ENCODE measurements around the gene NHSL2.

NHSL2 gene

DNA sequence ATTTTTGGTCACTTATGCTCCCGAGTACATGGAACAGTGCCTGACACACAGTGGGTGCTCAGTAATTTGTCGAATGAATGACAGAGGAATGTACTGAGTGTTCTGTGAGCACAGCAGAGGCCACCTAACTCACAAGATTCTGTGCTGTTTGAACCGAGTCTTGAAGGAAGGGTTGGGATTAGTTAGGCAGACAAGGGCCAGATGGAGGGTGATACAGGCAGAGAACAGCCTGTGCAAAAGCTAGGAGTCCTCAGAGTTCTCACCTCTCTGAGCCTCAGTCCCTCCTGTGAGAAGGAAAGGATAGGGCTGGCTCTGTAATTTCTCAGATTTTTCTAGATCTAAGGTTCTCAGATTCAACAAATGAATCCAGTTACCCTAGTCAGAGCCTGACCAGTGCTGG is 108.8 kb downstream of the NHSL2 start:
- peaks cover 27% of the 10 kb centered on the region for H3K27me3 ChIP-seq (ENCODE audit: insufficient read depth, low read length, poor library complexity)
- no peak for DNase-seq
- H3K9ac ChIP-seq (ENCODE audit: low read depth, low read length) = no peak overlapping the region

GRCh38 chrX:72020204-72020603 is 109.6 kb downstream of the NHSL2 start:
- DNase-seq (no peak), ATAC-seq (ENCODE audit: insufficient read depth, low read depth) (no peak)
- Histone ChIP-seq H3K36me3 (ENCODE audit: insufficient read depth, low read length) (no peaks in the 10 kb centered on the region), H3K4me2 (ENCODE audit: insufficient read depth, low read length) (no peak overlapping the region), H3K79me2 (ENCODE audit: insufficient read depth, low read length) (no peaks in the 10 kb centered on the region), H3K9ac (ENCODE audit: low read depth, low read length) (no peak overlapping the region), H4K20me1 (ENCODE audit: insufficient read depth, low read length) (no peaks in the 10 kb centered on the region; the same call in 1 of the 2 replicates), H2AFZ (ENCODE audit: low read depth, low read length) (no peak overlapping the region), H3K27me3 (ENCODE audit: insufficient read depth, low read length, poor library complexity) (peaks cover 26% of the 10 kb centered on the region), H3K4me1 (ENCODE audit: insufficient read depth, low read length) (peaks cover 12% of the 10 kb centered on the region), H3K9me3 (ENCODE audit: insufficient read depth, low read length, severe bottlenecking) (no peaks in the 10 kb centered on the region), H3K27ac (ENCODE audit: low read length) (no peak overlapping the region), H3K4me3 (ENCODE audit: low read depth in 1 of 2, low read length in 2 of 2) (no peak overlapping the region)
- TF ChIP-seq, protein P1, sequence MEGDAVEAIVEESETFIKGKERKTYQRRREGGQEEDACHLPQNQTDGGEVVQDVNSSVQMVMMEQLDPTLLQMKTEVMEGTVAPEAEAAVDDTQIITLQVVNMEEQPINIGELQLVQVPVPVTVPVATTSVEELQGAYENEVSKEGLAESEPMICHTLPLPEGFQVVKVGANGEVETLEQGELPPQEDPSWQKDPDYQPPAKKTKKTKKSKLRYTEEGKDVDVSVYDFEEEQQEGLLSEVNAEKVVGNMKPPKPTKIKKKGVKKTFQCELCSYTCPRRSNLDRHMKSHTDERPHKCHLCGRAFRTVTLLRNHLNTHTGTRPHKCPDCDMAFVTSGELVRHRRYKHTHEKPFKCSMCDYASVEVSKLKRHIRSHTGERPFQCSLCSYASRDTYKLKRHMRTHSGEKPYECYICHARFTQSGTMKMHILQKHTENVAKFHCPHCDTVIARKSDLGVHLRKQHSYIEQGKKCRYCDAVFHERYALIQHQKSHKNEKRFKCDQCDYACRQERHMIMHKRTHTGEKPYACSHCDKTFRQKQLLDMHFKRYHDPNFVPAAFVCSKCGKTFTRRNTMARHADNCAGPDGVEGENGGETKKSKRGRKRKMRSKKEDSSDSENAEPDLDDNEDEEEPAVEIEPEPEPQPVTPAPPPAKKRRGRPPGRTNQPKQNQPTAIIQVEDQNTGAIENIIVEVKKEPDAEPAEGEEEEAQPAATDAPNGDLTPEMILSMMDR (IDR thresholded peaks at IDR 0.05; ENCODE audit: borderline replicate concordance, extremely low read depth, low read length, poor library complexity, severe bottlenecking) = no peak
- TF ChIP-seq EZH2 (IDR thresholded peaks at IDR 0.05; ENCODE audit: borderline replicate concordance, low read depth, low read length, severe bottlenecking) = no peak

More for the DNA sequence above, 108.8 kb downstream of the NHSL2 start:
- H3K4me2 ChIP-seq (ENCODE audit: insufficient read depth, low read length) = no peak overlapping the region
- H3K9me3 ChIP-seq (ENCODE audit: insufficient read depth, low read length, severe bottlenecking) = no peaks in the 10 kb centered on the region
- no peak overlapping the region for H3K4me3 ChIP-seq (ENCODE audit: low read depth in 1 of 2, low read length in 2 of 2)
- H3K4me1 ChIP-seq (ENCODE audit: insufficient read depth, low read length) = peaks cover 12% of the 10 kb centered on the region
- H3K79me2 ChIP-seq (ENCODE audit: insufficient read depth, low read length) = no peaks in the 10 kb centered on the region
- TF ChIP-seq, protein P1 (IDR thresholded peaks at IDR 0.05; ENCODE audit: borderline replicate concordance, extremely low read depth, low read length, poor library complexity, severe bottlenecking) = no peak
- no peak for TF ChIP-seq EZH2 (IDR thresholded peaks at IDR 0.05; ENCODE audit: borderline replicate concordance, low read depth, low read length, severe bottlenecking)
- no peak overlapping the region for H3K27ac ChIP-seq (ENCODE audit: low read length)
- H4K20me1 ChIP-seq (ENCODE audit: insufficient read depth, low read length) = no peaks in the 10 kb centered on the region; the same call in 1 of the 2 replicates
- no peak overlapping the region for H2AFZ ChIP-seq (ENCODE audit: low read depth, low read length)
- no peaks in the 10 kb centered on the region for H3K36me3 ChIP-seq (ENCODE audit: insufficient read depth, low read length)
- ATAC-seq (ENCODE audit: insufficient read depth, low read depth) = no peak

DNA sequence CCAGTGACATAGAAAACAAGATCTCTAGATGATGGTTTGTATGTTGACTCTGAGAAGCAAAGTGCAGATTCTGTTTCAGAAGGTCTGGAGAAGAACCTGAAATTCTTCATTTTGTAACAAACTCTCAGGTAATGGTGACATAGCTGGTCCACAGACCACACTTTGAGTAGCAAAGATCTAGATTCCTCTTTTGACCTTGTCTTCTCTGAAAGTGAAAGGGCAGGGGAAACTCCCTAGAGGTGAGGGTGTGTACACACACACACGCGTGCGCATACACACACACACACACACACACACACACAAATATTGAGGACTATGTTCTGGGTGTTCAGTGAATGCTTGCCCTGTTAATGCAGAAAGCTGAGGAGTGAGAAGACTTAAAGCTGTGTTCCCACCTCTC is 110.1 kb downstream of the NHSL2 start:
- Histone ChIP-seq H3K79me2 (ENCODE audit: insufficient read depth, low read length) (no peaks in the 10 kb centered on the region), H3K4me2 (ENCODE audit: insufficient read depth, low read length) (no peak overlapping the region), H3K27me3 (ENCODE audit: insufficient read depth, low read length, poor library complexity) (peaks cover 23% of the 10 kb centered on the region), H3K9ac (ENCODE audit: low read depth, low read length) (no peak overlapping the region), H3K9me3 (ENCODE audit: insufficient read depth, low read length, severe bottlenecking) (no peaks in the 10 kb centered on the region), H3K4me1 (ENCODE audit: insufficient read depth, low read length) (peaks cover 12% of the 10 kb centered on the region), H3K27ac (ENCODE audit: low read length) (no peak overlapping the region), H3K4me3 (ENCODE audit: low read depth in 1 of 2, low read length in 2 of 2) (no peak overlapping the region), H3K36me3 (ENCODE audit: insufficient read depth, low read length) (no peaks in the 10 kb centered on the region), H4K20me1 (ENCODE audit: insufficient read depth, low read length) (no peaks in the 10 kb centered on the region; the same call in 1 of the 2 replicates), H2AFZ (ENCODE audit: low read depth, low read length) (no peak overlapping the region)
- TF ChIP-seq, protein P1 (IDR thresholded peaks at IDR 0.05; ENCODE audit: borderline replicate concordance, extremely low read depth, low read length, poor library complexity, severe bottlenecking) = no peak
- no peak for TF ChIP-seq EZH2 (IDR thresholded peaks at IDR 0.05; ENCODE audit: borderline replicate concordance, low read depth, low read length, severe bottlenecking)
- DNase-seq (no peak), ATAC-seq (ENCODE audit: insufficient read depth, low read depth) (no peak)

DNA sequence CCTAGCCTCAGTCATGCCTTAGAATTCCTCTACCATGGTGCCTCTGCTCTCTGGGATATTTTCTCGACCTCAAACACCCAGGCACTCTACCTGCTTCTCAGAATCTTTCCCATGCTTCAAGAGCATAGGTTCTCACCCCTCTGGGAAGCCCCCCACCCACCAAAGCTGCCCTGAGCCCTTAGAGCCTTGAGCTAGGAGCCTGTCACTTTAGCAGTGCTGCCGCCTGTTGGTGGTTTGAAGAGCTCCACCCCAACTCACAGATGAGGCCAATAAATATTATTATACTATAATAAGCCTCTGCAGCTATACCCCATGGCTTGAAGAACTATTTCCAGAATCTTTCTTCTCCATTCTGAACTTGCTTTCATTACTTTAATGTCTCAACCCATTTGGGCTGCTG is 111.3 kb downstream of the NHSL2 start:
- no peak overlapping the region for H3K9ac ChIP-seq (ENCODE audit: low read depth, low read length)
- no peak overlapping the region for H3K4me3 ChIP-seq (ENCODE audit: low read depth in 1 of 2, low read length in 2 of 2)
- H3K27me3 ChIP-seq (ENCODE audit: insufficient read depth, low read length, poor library complexity) = peaks cover 23% of the 10 kb centered on the region
- H4K20me1 ChIP-seq (ENCODE audit: insufficient read depth, low read length) = no peaks in the 10 kb centered on the region; the same call in 1 of the 2 replicates
- peaks cover 12% of the 10 kb centered on the region for H3K4me1 ChIP-seq (ENCODE audit: insufficient read depth, low read length)
- no peak overlapping the region for H3K4me2 ChIP-seq (ENCODE audit: insufficient read depth, low read length)
- H3K36me3 ChIP-seq (ENCODE audit: insufficient read depth, low read length) = no peaks in the 10 kb centered on the region
- no peaks in the 10 kb centered on the region for H3K79me2 ChIP-seq (ENCODE audit: insufficient read depth, low read length)
- TF ChIP-seq EZH2 (IDR thresholded peaks at IDR 0.05; ENCODE audit: borderline replicate concordance, low read depth, low read length, severe bottlenecking) = no peak
- TF ChIP-seq, protein P1 (IDR thresholded peaks at IDR 0.05; ENCODE audit: borderline replicate concordance, extremely low read depth, low read length, poor library complexity, severe bottlenecking) = peak; percentile 36
- no peak for DNase-seq
- H3K9me3 ChIP-seq (ENCODE audit: insufficient read depth, low read length, severe bottlenecking) = no peaks in the 10 kb centered on the region
- no peak for ATAC-seq (ENCODE audit: insufficient read depth, low read depth)
- H2AFZ ChIP-seq (ENCODE audit: low read depth, low read length) = no peak overlapping the region
- H3K27ac ChIP-seq (ENCODE audit: low read length) = no peak overlapping the region

All from DND-41 (cell line).